Activated CD4-positive, alpha-beta T cell treated with anti-CD3 and anti-CD28 coated beads, Interleukin-2, Interleukin-6, amounts not matched to agents 100 ng/mL and 50 ng/mL, durations not matched to agents 16 hours and 8 hours (primary cell): ENCODE measurements around the gene AGBL3.

Experiments
- DNase-seq: peaks from one replicate; pipeline ENCODE4 v3.0.0-alpha.2; 2020

Gene AGBL3

GRCh38 chr7:135150072-135150782, 163.9 kb downstream of the AGBL3 start:
- DNase-seq = no peak

GRCh38 chr7:135151132-135151531, 164.8 kb downstream of the AGBL3 start:
- DNase-seq = no peak

GRCh38 chr7:135151533-135151932, 165.2 kb downstream of the AGBL3 start:
- DNase-seq = no peak

- DNase-seq = no peak
Measured at GRCh38 chr7:135152442-135152841, 166.1 kb downstream of the AGBL3 start.

- no peak for DNase-seq
Measured at GRCh38 chr7:135154734-135155133, 168.4 kb downstream of the AGBL3 start.

GRCh38 chr7:135156290-135156689, 170.0 kb downstream of the AGBL3 start:
- DNase-seq = no peak

GRCh38 chr7:135158141-135158655, 171.9 kb downstream of the AGBL3 start:
- no peak for DNase-seq

- DNase-seq = no peak
Measured at GRCh38 chr7:135158874-135159273, 172.6 kb downstream of the AGBL3 start.

GRCh38 chr7:135159359-135160085, 173.2 kb downstream of the AGBL3 start:
- DNase-seq = no peak

GRCh38 chr7:135160098-135160857, 174.0 kb downstream of the AGBL3 start:
- no peak for DNase-seq

- no peak for DNase-seq
Measured at GRCh38 chr7:135160858-135161653, 174.7 kb downstream of the AGBL3 start.

GRCh38 chr7:135161669-135162068, 175.4 kb downstream of the AGBL3 start:
- no peak for DNase-seq

GRCh38 chr7:135162382-135163001, 176.2 kb downstream of the AGBL3 start:
- DNase-seq = no peak

GRCh38 chr7:135164357-135165061, 178.2 kb downstream of the AGBL3 start:
- no peak for DNase-seq

- DNase-seq = no peak
Measured at GRCh38 chr7:135165862-135166261, 179.6 kb downstream of the AGBL3 start.

GRCh38 chr7:135166338-135166990, 180.2 kb downstream of the AGBL3 start:
- DNase-seq = no peak

GRCh38 chr7:135167365-135167917, 181.1 kb downstream of the AGBL3 start:
- DNase-seq = no peak

- no peak for DNase-seq
Measured at GRCh38 chr7:135168001-135168400, 181.7 kb downstream of the AGBL3 start.

- no peak for DNase-seq
Measured at GRCh38 chr7:135168489-135169140, 182.3 kb downstream of the AGBL3 start.
